Right lung (tissue), 10 donors: ENCODE results near the gene NUDT7. TPM values are rescaled to one million over a fixed set of nuclear protein-coding genes. Genes with fewer than 3 reads are reported as not detected.

Source experiments
- DNase-seq, 2 donors: peaks; one replicate each; pipeline ENCODE4 v3.0.0-alpha.2; 2013
- long read RNA-seq, 8 donors: transcript quantifications; one replicate each; lab custom pipeline, GENCODE V29; 2026
- polyA plus RNA-seq, 5 donors: library from polyadenylated mRNA; unstranded; fragments of 120-200 nt; gene quantifications; one replicate each; pipeline versions ENCODE4 v1.2.1 to v1.2.3, GENCODE V29; 2013; ENCODE audit warnings: inconsistent platforms in 1 of 5, low replicate concordance in 1 of 5; ENCODE audit not compliant: insufficient read length in 5 of 5, insufficient read depth in 1 of 5

The NUDT7 gene
- polyA plus RNA-seq = 10 to 100 TPM; 11.1 to 14.6 (median 12.6) TPM
- long read RNA-seq, donor 1, partial matches to known transcripts = 0 of 8 reads
- long read RNA-seq, donor 1, other reads (novel, unspliced or antisense) = 0 of 8 reads
- long read RNA-seq, donor 2, partial matches to known transcripts = 0 of 4 reads
- long read RNA-seq, donor 2, other reads (novel, unspliced or antisense) = 0 of 4 reads
- long read RNA-seq, donor 3, partial matches to known transcripts = 0 of 3 reads
- long read RNA-seq, donor 3, other reads (novel, unspliced or antisense) = 0 of 3 reads
- long read RNA-seq, donor 4, partial matches to known transcripts = 0 of 5 reads
- long read RNA-seq, donor 4, other reads (novel, unspliced or antisense) = 0 of 5 reads
- long read RNA-seq, donor 5, partial matches to known transcripts = 0 of 10 reads
- long read RNA-seq, donor 5, other reads (novel, unspliced or antisense) = 0 of 10 reads
- long read RNA-seq, donor 6, partial matches to known transcripts = 0 of 11 reads
- long read RNA-seq, donor 6, other reads (novel, unspliced or antisense) = 0 of 11 reads
- long read RNA-seq, donor 7, partial matches to known transcripts = 0 of 4 reads
- long read RNA-seq, donor 7, other reads (novel, unspliced or antisense) = 0 of 4 reads
- long read RNA-seq, donor 8, partial matches to known transcripts = 0 of 2 reads
- long read RNA-seq, donor 8, other reads (novel, unspliced or antisense) = 0 of 2 reads

- peak; percentile 96 for DNase-seq
Measured at GRCh38 chr16:77722309-77723107, at the start of gene NUDT7. Gene NUDT7, plus strand, starts transcription at chr16:77722514. Its CDS starts 69 bp downstream, at chr16:77722583.

DNA sequence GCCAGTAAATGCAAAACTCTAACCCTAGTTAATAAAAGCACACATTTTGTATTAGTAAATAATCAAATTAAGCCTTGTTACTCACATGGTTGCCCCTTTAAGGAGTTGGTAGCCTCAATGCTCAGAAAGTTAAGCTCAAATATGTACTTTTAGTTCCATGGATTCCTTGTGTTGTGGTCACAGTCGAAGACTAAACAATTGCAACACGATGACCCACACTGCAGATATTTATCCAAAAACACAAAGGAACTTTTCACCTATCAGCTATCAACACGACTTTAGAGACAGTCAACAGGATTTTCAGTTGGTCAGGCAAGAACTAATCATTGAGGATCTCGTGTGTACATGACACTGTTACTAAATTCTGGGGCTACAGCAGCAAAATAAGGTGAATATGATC, 47.4 kb upstream of the NUDT7 start:
- DNase-seq = no peak

DNA sequence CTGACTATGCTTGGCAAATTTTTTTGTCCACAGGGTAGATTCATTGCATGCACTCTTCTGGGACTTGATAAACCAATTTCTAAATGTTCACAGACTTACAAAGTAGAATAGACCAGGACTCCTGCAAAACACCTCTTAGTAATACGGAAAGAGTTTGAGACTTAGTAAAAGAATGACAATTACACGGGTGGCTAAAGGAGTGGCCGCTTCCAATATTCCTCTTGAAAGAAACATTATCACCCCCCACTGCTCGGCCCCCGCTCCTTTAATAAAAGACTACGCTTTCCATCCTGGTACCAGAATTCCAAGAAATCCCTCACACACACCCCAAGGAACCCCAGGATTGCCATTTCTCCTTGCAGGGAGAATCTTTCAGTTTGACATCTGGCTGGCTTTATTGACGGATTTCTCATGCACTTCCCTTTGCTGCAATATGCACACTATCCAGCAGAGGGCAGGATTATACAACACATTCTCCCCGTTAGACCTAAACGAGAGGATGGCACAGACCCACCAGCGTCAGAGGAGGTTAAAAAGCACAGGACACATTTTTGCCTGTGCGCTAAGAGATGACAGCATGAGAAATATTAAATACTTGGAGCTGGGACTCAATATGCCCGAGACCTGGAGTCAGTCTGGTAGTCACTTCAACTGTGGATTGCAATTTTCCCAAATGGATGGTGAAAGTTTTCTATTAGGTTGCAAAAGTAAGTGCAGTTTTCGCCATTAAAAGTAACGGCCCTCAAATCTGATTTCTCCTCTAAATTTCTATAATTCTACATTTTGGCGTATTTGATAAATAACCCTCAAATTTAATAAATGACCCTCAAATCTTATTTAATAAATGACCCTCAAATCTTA, 46.6 kb upstream of the NUDT7 start:
- peak; percentile 62 to 77 for DNase-seq

- no peak for DNase-seq
Measured at GRCh38 chr16:77677129-77677528, 45.2 kb upstream of the NUDT7 start.

DNA sequence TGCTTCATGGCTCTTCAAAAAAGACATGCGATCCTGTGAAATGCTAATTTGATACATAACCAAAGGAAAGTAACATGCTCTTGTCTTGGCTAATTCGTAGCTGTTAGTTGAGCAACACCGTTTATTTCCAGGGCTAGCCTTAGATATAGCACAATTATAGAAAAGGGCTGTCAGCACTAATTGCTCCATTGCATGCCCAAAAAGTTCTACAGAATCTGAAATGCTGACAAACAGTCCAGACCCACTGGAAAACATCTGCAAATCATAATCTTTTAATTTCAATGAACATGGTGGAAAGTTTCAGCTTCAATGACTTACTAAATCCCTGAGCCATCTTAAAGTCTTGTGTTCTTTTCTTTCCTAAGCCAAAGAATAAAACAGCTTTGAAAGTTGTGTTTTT, 42.9 kb upstream of the NUDT7 start:
- no peak for DNase-seq

DNA sequence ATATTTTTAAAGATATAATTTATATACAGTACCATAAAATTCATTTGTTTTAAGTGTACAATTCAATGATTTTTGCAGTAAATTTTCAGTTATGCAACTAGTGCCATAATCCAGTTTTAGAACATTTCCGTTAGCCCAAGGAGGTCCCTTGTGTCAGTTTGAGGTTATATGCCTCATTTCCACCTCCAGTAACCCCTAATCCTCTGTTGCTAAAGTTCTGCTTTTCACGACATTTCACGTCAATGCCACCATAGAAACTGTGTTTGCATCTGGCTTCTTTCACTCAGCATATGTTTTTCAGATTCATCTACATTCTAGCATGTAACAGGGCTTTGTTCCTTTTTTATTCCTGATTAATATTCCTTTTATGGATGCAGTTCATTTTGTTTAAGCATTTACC, 42.4 kb upstream of the NUDT7 start:
- no peak for DNase-seq

- no peak for DNase-seq
Measured at GRCh38 chr16:77680496-77680895, 41.8 kb upstream of the NUDT7 start.

- DNase-seq = no peak
Measured at GRCh38 chr16:77682586-77682985, 39.7 kb upstream of the NUDT7 start.

- no peak for DNase-seq
Measured at GRCh38 chr16:77683397-77684180, 38.7 kb upstream of the NUDT7 start.

GRCh38 chr16:77684181-77684526, 38.2 kb upstream of the NUDT7 start:
- DNase-seq = peak in 1 of 2 donors; percentile 75

- DNase-seq = no peak
Measured at GRCh38 chr16:77686385-77686784, 35.9 kb upstream of the NUDT7 start.

DNA sequence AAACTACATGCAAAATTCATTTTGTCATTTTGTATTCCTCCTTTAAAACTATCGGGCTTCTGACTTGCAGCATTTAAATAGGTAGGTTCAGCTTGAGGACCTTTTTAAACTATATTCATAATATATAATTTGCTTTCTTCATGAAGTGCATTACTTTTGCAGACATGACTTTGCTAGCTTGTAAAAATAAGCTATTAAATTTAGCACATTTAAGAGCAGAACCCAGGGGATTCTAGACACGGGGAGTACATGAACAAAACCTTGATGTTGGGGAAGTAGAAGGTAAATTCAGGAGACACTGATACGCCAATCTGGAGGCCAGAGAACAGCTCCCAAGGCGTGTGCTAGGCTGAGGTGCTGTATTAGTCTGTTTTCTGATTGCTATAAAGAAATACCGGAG, 32.3 kb upstream of the NUDT7 start:
- DNase-seq = no peak

- DNase-seq = no peak
Measured at GRCh38 chr16:77690416-77690815, 31.9 kb upstream of the NUDT7 start.

DNA sequence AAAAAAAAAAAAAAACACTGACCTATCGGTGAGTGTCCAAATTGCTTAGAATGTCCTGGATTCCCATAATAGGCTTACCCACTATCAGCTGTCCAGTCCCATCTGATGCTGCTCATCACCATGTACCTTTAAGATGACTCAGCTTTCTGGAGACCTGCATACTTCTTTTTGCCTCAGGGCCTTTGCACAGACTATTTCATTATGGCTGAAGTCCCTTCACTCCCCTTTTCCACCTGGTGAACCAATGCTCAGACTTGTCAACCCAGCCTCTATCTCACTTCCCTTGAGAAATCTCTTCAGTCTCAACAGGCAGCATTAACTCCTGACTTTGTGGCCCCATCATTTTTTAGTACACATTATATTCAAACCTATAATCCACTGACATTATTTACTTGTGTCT, 29.7 kb upstream of the NUDT7 start:
- DNase-seq = no peak

DNA sequence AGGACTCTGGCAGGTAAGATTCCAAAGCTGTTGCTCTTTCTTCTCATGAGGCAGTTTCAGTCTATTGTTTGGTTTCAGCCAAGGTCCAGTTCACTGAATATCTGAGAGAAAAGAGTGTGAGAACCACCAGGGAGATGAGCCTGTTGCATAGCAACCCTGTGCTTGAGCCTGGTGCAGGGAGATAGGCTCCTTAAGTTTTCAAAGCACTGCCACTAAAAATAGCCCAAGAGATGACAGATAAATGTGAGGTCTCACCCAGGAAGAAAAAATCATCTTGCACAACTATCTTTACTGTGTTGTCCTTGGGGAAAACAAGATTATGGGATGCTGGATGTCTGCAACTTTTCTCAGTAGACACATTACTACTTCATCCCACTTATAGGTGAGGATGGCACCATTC, 26.2 kb upstream of the NUDT7 start:
- DNase-seq = no peak

- no peak for DNase-seq
Measured at GRCh38 chr16:77700846-77701245, 21.5 kb upstream of the NUDT7 start.

GRCh38 chr16:77705351-77705750, 17.0 kb upstream of the NUDT7 start:
- DNase-seq = no peak

DNA sequence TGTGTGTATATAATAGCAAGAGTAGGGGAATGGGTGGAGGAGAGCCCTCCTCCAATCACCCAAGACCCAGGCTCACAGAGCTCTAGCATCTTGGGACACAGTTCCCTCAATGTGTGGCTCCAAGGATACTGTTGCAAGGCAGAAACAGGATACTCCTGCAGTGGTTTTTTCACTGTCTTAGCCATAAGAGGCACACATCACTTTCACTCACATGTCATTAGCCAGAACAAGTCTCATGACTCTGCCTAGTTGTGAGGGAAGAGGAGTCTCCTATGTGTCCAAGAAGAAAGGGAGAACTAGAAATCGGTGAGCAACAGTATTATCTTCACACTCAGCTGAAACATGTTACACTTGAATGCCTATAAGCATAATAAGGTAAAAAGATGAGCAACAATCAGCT, 11.1 kb upstream of the NUDT7 start:
- no peak for DNase-seq

GRCh38 chr16:77711775-77712174, 10.5 kb upstream of the NUDT7 start:
- no peak for DNase-seq

DNA sequence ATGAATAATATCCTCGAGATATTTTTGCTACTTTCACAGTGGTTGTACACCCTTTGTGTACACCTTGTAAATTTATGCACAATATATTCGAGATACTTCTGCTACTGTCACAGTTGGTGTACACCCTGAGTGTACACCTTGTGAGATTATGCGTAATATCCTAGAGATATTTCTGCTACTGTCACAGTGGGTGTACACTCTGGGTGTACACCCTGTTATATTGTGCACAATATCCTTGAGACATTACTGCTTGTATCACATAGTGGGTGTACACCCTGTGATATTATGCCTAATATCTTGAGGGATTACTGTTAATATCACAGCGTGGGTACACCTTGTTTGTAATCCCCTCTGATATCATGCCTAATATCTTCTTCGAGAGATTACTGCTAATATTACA, 7.2 kb upstream of the NUDT7 start:
- no peak for DNase-seq
